Fibroblast of lung (primary cell): ENCODE measurements around the gene GUCY1A2. TPM values are rescaled to one million over a fixed set of nuclear protein-coding genes. Genes with fewer than 3 reads are reported as not detected.

Experiments
- DNase-seq, 2 donors: peaks; one replicate each; pipeline versions ENCODE4 v3.0.0 to v3.0.0-alpha.2; 2010; ENCODE audit warnings: low read depth in 2 of 2
- H2AFZ ChIP-seq: 2 replicates; pipeline ENCODE4 v1.5.1; 2012; ENCODE audit warnings: low read length, control low read depth, inconsistent platforms
- H3K27ac ChIP-seq: 2 replicates; pipeline ENCODE4 v1.5.1; 2011; ENCODE audit warnings: low read length, control low read depth; ENCODE audit not compliant: insufficient read depth
- H3K27me3 ChIP-seq: 2 replicates; pipeline ENCODE4 v1.5.1; 2011; ENCODE audit warnings: mild to moderate bottlenecking, low read length; ENCODE audit not compliant: control insufficient read depth, insufficient read depth
- H3K36me3 ChIP-seq: 2 replicates; pipeline ENCODE4 v1.5.1; 2011; ENCODE audit warnings: low read length; ENCODE audit not compliant: control insufficient read depth, insufficient read depth
- H3K4me1 ChIP-seq: 2 replicates; pipeline ENCODE4 v1.5.1; 2011; ENCODE audit warnings: low read length; ENCODE audit not compliant: control insufficient read depth, insufficient read depth; ENCODE audit errors: extremely low read depth
- H3K4me2 ChIP-seq: 2 replicates; pipeline ENCODE4 v1.5.1; 2011; ENCODE audit warnings: low read length, control low read depth; ENCODE audit not compliant: insufficient read depth; ENCODE audit errors: extremely low read depth
- H3K4me3 ChIP-seq, 4 experiments: fragments of 200-600 bp in 1 of 4; sonication (generic) in 1 of 4; replicated peaks in 1 of 4; 2 replicates each; pipeline ENCODE4 v1.5.1; 2011 to 2016; ENCODE audit warnings: low read length in 4 of 4, low read depth in 3 of 4, mild to moderate bottlenecking in 3 of 4, control low read depth in 2 of 4, inconsistent platforms in 1 of 4, mixed read lengths in 1 of 4; ENCODE audit not compliant: insufficient read depth in 1 of 4; ENCODE audit errors: control extremely low read depth in 1 of 4
- H3K79me2 ChIP-seq: 2 replicates; pipeline ENCODE4 v1.5.1; 2012; ENCODE audit warnings: mild to moderate bottlenecking, low read length, inconsistent platforms; ENCODE audit not compliant: control insufficient read depth, insufficient read depth
- H3K9ac ChIP-seq: 2 replicates; pipeline ENCODE4 v1.5.1; 2011; ENCODE audit warnings: mild to moderate bottlenecking, low read length, control low read depth; ENCODE audit not compliant: insufficient read depth
- H3K9me3 ChIP-seq: 2 replicates; pipeline ENCODE4 v1.5.1; 2012; ENCODE audit warnings: low read depth, low read length; ENCODE audit not compliant: control insufficient read depth, insufficient read depth
- H4K20me1 ChIP-seq: 2 replicates; pipeline ENCODE4 v1.5.1; 2011; ENCODE audit warnings: low read length; ENCODE audit not compliant: control insufficient read depth, insufficient read depth; ENCODE audit errors: extremely low read depth
- CTCF ChIP-seq, 2 donors: IDR thresholded peaks in 1 of 2; conservative IDR thresholded peaks in 1 of 2; 1 replicate in 1 of 2; 2 replicates in 1 of 2; pipeline ENCODE4 v1.5.1; 2011 to 2012; ENCODE audit warnings: low read length in 2 of 2, control low read depth in 1 of 2, inconsistent platforms in 1 of 2, low read depth in 1 of 2, mild to moderate bottlenecking in 1 of 2
- EZH2 ChIP-seq: IDR thresholded peaks from 2 replicates; pipeline ENCODE4 v1.5.1; 2012; ENCODE audit warnings: low read length, control low read depth, mild to moderate bottlenecking; ENCODE audit errors: missing control alignments
- polyA plus RNA-seq, 2 donors: library from polyadenylated mRNA; depleted of rRNA in 1 of 2; stranded (reverse) in 1 of 2; unstranded in 1 of 2; fragments of >200 nt; gene quantifications; 2 replicates each; pipeline ENCODE4 v1.2.1, GENCODE V29; 2011 to 2012; ENCODE audit warnings: missing spikeins in 1 of 2
- total RNA-seq: library from RNA; depleted of rRNA; stranded (reverse); fragments of >200 nt; gene quantifications from 2 replicates; pipeline ENCODE4 v1.2.1, GENCODE V29; 2014

The GUCY1A2 gene
- total and polyA plus RNA-seq, 2 donors (not counting 1 experiment from before 2014, with no cell fraction given): 0.50 to 1.4 TPM

GRCh38 chr11:106986261-106986660, 32.0 kb downstream of the GUCY1A2 start:
- DNase-seq: peak; percentile 60 to 65
- Histone ChIP-seq H3K79me2 (no peaks in the 10 kb centered on the region), H3K4me3 (no peak overlapping the region), H3K9me3 (no peaks in the 10 kb centered on the region), H3K27me3 (no peaks in the 10 kb centered on the region), H2AFZ (no peak overlapping the region), H3K36me3 (no peaks in the 10 kb centered on the region), H3K9ac (no peak overlapping the region), H3K27ac (no peak overlapping the region), H4K20me1 (no peaks in the 10 kb centered on the region), H3K4me2 (no peak overlapping the region), H3K4me1 (peaks cover 5% of the 10 kb centered on the region)
- TF ChIP-seq CTCF (conservative IDR thresholded peaks at IDR 0.05 in 1 of 2, IDR thresholded peaks at IDR 0.05 in 1 of 2; ENCODE audit: low read depth in 1 of 2, low read length in 2 of 2) (no peak), EZH2 (no peak)

- Histone ChIP-seq H3K79me2 (no peaks in the 10 kb centered on the region), H3K9ac (no peak overlapping the region), H3K36me3 (no peaks in the 10 kb centered on the region), H3K27ac (no peak overlapping the region), H2AFZ (no peak overlapping the region), H3K4me1 (peaks cover 2% of the 10 kb centered on the region), H3K4me2 (peak overlapping the region; percentile 8), H4K20me1 (no peaks in the 10 kb centered on the region), H3K9me3 (no peaks in the 10 kb centered on the region), H3K4me3 (no peak overlapping the region), H3K27me3 (no peaks in the 10 kb centered on the region)
- no peak for DNase-seq
- TF ChIP-seq CTCF (conservative IDR thresholded peaks at IDR 0.05 in 1 of 2, IDR thresholded peaks at IDR 0.05 in 1 of 2; ENCODE audit: low read depth in 1 of 2, low read length in 2 of 2): no peak
- no peak for TF ChIP-seq EZH2
Measured at GRCh38 chr11:106983991-106984390, 34.3 kb downstream of the GUCY1A2 start.

GRCh38 chr11:106983261-106983660, 35.0 kb downstream of the GUCY1A2 start:
- Histone ChIP-seq H4K20me1 (no peaks in the 10 kb centered on the region), H3K27ac (no peak overlapping the region), H3K79me2 (no peaks in the 10 kb centered on the region), H3K4me2 (peak overlapping the region; percentile 8), H3K36me3 (no peaks in the 10 kb centered on the region), H3K4me1 (peaks cover 2% of the 10 kb centered on the region), H3K27me3 (no peaks in the 10 kb centered on the region), H3K9me3 (no peaks in the 10 kb centered on the region), H2AFZ (no peak overlapping the region), H3K9ac (no peak overlapping the region), H3K4me3 (no peak overlapping the region)
- no peak for DNase-seq
- no peak for TF ChIP-seq CTCF (conservative IDR thresholded peaks at IDR 0.05 in 1 of 2, IDR thresholded peaks at IDR 0.05 in 1 of 2; ENCODE audit: low read depth in 1 of 2, low read length in 2 of 2)
- TF ChIP-seq EZH2: no peak
